Parathyroid adenoma (tissue), 2 donors: Measurements from ENCODE around the gene WWTR1.

Source experiments
- H2AFZ ChIP-seq: fragments of 300-600 bp; sonication (generic); one replicate; pipeline ENCODE4 v1.7.0; 2017; ENCODE audit warnings: antibody characterized with exemption, mild to moderate bottlenecking
- H3K27ac ChIP-seq: fragments of 300-600 bp; sonication (generic); one replicate; pipeline ENCODE4 v1.7.0; 2017
- H3K27me3 ChIP-seq: fragments of 300-600 bp; sonication (generic); one replicate; pipeline ENCODE4 v1.7.0; 2017; ENCODE audit warnings: low read length; ENCODE audit not compliant: control insufficient read depth, insufficient read depth
- H3K36me3 ChIP-seq: fragments of 300-600 bp; sonication (generic); one replicate; pipeline ENCODE4 v1.7.0; 2017; ENCODE audit warnings: low read length; ENCODE audit not compliant: control insufficient read depth, insufficient read depth
- H3K4me1 ChIP-seq: fragments of 300-600 bp; sonication (generic); one replicate; pipeline ENCODE4 v1.7.0; 2017; ENCODE audit warnings: control low read depth
- H3K4me2 ChIP-seq: fragments of 300-600 bp; sonication (generic); one replicate; pipeline ENCODE4 v1.7.0; 2017; ENCODE audit warnings: low read length
- H3K4me3 ChIP-seq: fragments of 300-600 bp; sonication (generic); one replicate; pipeline ENCODE4 v1.7.0; 2017; ENCODE audit warnings: low read depth, low read length
- H3K79me2 ChIP-seq: fragments of 300-600 bp; sonication (generic); one replicate; pipeline ENCODE4 v1.7.0; 2017; ENCODE audit warnings: control low read depth
- H3K9ac ChIP-seq: fragments of 300-600 bp; sonication (generic); one replicate; pipeline ENCODE4 v1.7.0; 2017; ENCODE audit warnings: mild to moderate bottlenecking
- H3K9me3 ChIP-seq: fragments of 300-600 bp; sonication (generic); one replicate; pipeline ENCODE4 v1.7.0; 2017; ENCODE audit warnings: low read length; ENCODE audit not compliant: control insufficient read depth
- CTCF ChIP-seq: fragments of 300-600 bp; sonication (generic); IDR thresholded peaks from one replicate; pipeline ENCODE4 v1.7.0; 2017; ENCODE audit warnings: antibody characterized with exemption, mild to moderate bottlenecking
- donor health status: primary hyperparathyroidism.

WWTR1 gene

GRCh38 chr3:149560617-149561016 is 97.2 kb downstream of the WWTR1 start:
- Histone ChIP-seq H3K4me1 (peaks cover 11% of the 10 kb centered on the region), H3K27ac (no peak overlapping the region)
- TF ChIP-seq CTCF, result no peak

GRCh38 chr3:149560001-149560400 is 97.8 kb downstream of the WWTR1 start:
- Histone ChIP-seq H3K79me2 (peaks cover 9% of the 10 kb centered on the region), H2AFZ (no peak overlapping the region), H3K9ac (no peak overlapping the region), H3K36me3 (no peaks in the 10 kb centered on the region), H3K9me3 (no peaks in the 10 kb centered on the region), H3K27ac (no peak overlapping the region), H3K27me3 (no peaks in the 10 kb centered on the region), H3K4me3 (no peak overlapping the region), H3K4me1 (peaks cover 17% of the 10 kb centered on the region), H3K4me2 (no peak overlapping the region)
- no peak for TF ChIP-seq CTCF

More at GRCh38 chr3:149560617-149561016, 97.2 kb downstream of the WWTR1 start:
- Histone ChIP-seq H3K9ac (no peak overlapping the region), H3K36me3 (no peaks in the 10 kb centered on the region), H2AFZ (no peak overlapping the region), H3K27me3 (no peaks in the 10 kb centered on the region), H3K9me3 (no peaks in the 10 kb centered on the region), H3K79me2 (peaks cover 9% of the 10 kb centered on the region), H3K4me3 (no peak overlapping the region), H3K4me2 (no peak overlapping the region)

- no peak overlapping the region for H2AFZ ChIP-seq
- no peaks in the 10 kb centered on the region for H3K9me3 ChIP-seq
- TF ChIP-seq CTCF, result no peak
- no peaks in the 10 kb centered on the region for H3K36me3 ChIP-seq
- no peak overlapping the region for H3K4me2 ChIP-seq
- no peak overlapping the region for H3K27ac ChIP-seq
- H3K9ac ChIP-seq, result no peak overlapping the region
- H3K27me3 ChIP-seq, result no peaks in the 10 kb centered on the region
- peaks cover 9% of the 10 kb centered on the region for H3K79me2 ChIP-seq
- no peak overlapping the region for H3K4me3 ChIP-seq
- H3K4me1 ChIP-seq, result peaks cover 22% of the 10 kb centered on the region
Observed at GRCh38 chr3:149559525-149559924, 98.3 kb downstream of the WWTR1 start.

GRCh38 chr3:149555927-149556326 is 101.9 kb downstream of the WWTR1 start:
- no peaks in the 10 kb centered on the region for H3K79me2 ChIP-seq
- no peaks in the 10 kb centered on the region for H3K9me3 ChIP-seq
- H3K9ac ChIP-seq, result no peak overlapping the region
- H3K27ac ChIP-seq, result peak overlapping the region; percentile 46
- H3K4me1 ChIP-seq, result peaks cover 30% of the 10 kb centered on the region
- H3K36me3 ChIP-seq, result no peaks in the 10 kb centered on the region
- H3K27me3 ChIP-seq, result no peaks in the 10 kb centered on the region
- H3K4me3 ChIP-seq, result no peak overlapping the region
- peak overlapping the region; percentile 22 for H3K4me2 ChIP-seq
- peak overlapping the region; percentile 34 for H2AFZ ChIP-seq
- TF ChIP-seq CTCF, result no peak

GRCh38 chr3:149554826-149555225 is 103.0 kb downstream of the WWTR1 start:
- H3K9me3 ChIP-seq, result no peaks in the 10 kb centered on the region
- H3K4me2 ChIP-seq, result no peak overlapping the region
- H3K27me3 ChIP-seq, result no peaks in the 10 kb centered on the region
- no peaks in the 10 kb centered on the region for H3K79me2 ChIP-seq
- H2AFZ ChIP-seq, result no peak overlapping the region
- no peak overlapping the region for H3K4me3 ChIP-seq
- H3K4me1 ChIP-seq, result peaks cover 30% of the 10 kb centered on the region
- no peak for TF ChIP-seq CTCF
- no peak overlapping the region for H3K9ac ChIP-seq
- peak overlapping the region; percentile 29 for H3K27ac ChIP-seq
- no peaks in the 10 kb centered on the region for H3K36me3 ChIP-seq
